SK-N-SH treated with all-trans-retinoic acid at 6 μM for 48 hours (cell line): Measurements from ENCODE around the gene ZNF844.

ENCODE experiments used
- ATAC-seq: fragments of 200-7000 bp; cut with Tn5 transposase; 3 replicates; pipeline ENCODE4 v1.9.1; 2020; ENCODE audit warnings: mild to moderate bottlenecking, moderate library complexity
- ARNTL ChIP-seq: fragments of 450-650 bp; formaldehyde crosslinking; IDR thresholded peaks from 2 replicates; pipeline ENCODE4 v1.5.0; 2020; ENCODE audit warnings: low read depth, mild to moderate bottlenecking, moderate library complexity, borderline replicate concordance
- BACH2 ChIP-seq: fragments of 250-450 bp; sonication (Bioruptor Pico); IDR thresholded peaks from 2 replicates; pipeline ENCODE4 v1.9.0; 2021; ENCODE audit warnings: mild to moderate bottlenecking, borderline replicate concordance
- CREB5 ChIP-seq: fragments of 250-450 bp; sonication (Bioruptor Pico); IDR thresholded peaks from 2 replicates; pipeline ENCODE4 v1.5.1; 2020; ENCODE audit warnings: low read depth, mild to moderate bottlenecking, moderate library complexity
- CSDC2 ChIP-seq: fragments of 250-450 bp; sonication (Bioruptor Pico); IDR thresholded peaks from 2 replicates; pipeline ENCODE4 v1.5.0; 2020; ENCODE audit warnings: mild to moderate bottlenecking, moderate library complexity
- CSRNP3 ChIP-seq: fragments of 250-450 bp; sonication (Bioruptor Pico); IDR thresholded peaks from 2 replicates; pipeline ENCODE4 v1.5.1; 2021; ENCODE audit warnings: mild to moderate bottlenecking, moderate library complexity
- ESRRG ChIP-seq: fragments of 250-450 bp; sonication (Bioruptor Pico); IDR thresholded peaks from 2 replicates; pipeline ENCODE4 v1.6.1; 2021; ENCODE audit warnings: mild to moderate bottlenecking
- GLIS3 ChIP-seq: fragments of 250-450 bp; sonication (Bioruptor Pico); IDR thresholded peaks from 2 replicates; pipeline ENCODE4 v1.5.0; 2020; ENCODE audit warnings: mild to moderate bottlenecking, moderate library complexity
- ISL1 ChIP-seq: fragments of 250-450 bp; sonication (Bioruptor Pico); IDR thresholded peaks from 2 replicates; pipeline ENCODE4 v2.1.2; 2022; ENCODE audit warnings: mild to moderate bottlenecking, moderate library complexity
- OSR1 ChIP-seq: fragments of 250-450 bp; sonication (Bioruptor Pico); IDR thresholded peaks from 2 replicates; pipeline ENCODE4 v1.8.0; 2022; ENCODE audit warnings: moderate library complexity, mild to moderate bottlenecking, inconsistent platforms
- PATZ1 ChIP-seq: fragments of 250-450 bp; sonication (Bioruptor Pico); IDR thresholded peaks from 2 replicates; pipeline ENCODE4 v1.8.0; 2020; ENCODE audit warnings: mild to moderate bottlenecking, moderate library complexity, borderline replicate concordance
- POU6F1 ChIP-seq: fragments of 250-450 bp; sonication (Bioruptor Pico); IDR thresholded peaks from 2 replicates; pipeline ENCODE4 v1.8.0; 2021; ENCODE audit warnings: low read depth, mild to moderate bottlenecking, moderate library complexity, borderline replicate concordance
- PPARA ChIP-seq: fragments of 250-450 bp; sonication (Bioruptor Pico); IDR thresholded peaks from 2 replicates; pipeline ENCODE4 v1.5.0; 2020; ENCODE audit warnings: mild to moderate bottlenecking, borderline replicate concordance
- RARB ChIP-seq: fragments of 250-450 bp; sonication (Bioruptor Pico); IDR thresholded peaks from 2 replicates; pipeline ENCODE4 v1.8.0; 2021; ENCODE audit warnings: mild to moderate bottlenecking, moderate library complexity
- SNAI2 ChIP-seq: fragments of 250-450 bp; sonication (Bioruptor Pico); IDR thresholded peaks from 2 replicates; pipeline ENCODE4 v1.5.0; 2020; ENCODE audit warnings: mild to moderate bottlenecking, moderate library complexity
- TCF4 ChIP-seq: fragments of 250-450 bp; sonication (Bioruptor Pico); IDR thresholded peaks from 2 replicates; pipeline ENCODE4 v1.8.0; 2021; ENCODE audit warnings: mild to moderate bottlenecking, moderate library complexity, borderline replicate concordance
- TOX ChIP-seq: fragments of 250-450 bp; sonication (Bioruptor Pico); IDR thresholded peaks from 2 replicates; pipeline ENCODE4 v1.8.0; 2021; ENCODE audit warnings: mild to moderate bottlenecking, moderate library complexity, borderline replicate concordance
- TSHZ2 ChIP-seq: fragments of 250-450 bp; sonication (Bioruptor Pico); IDR thresholded peaks from 2 replicates; pipeline ENCODE4 v1.5.0; 2020; ENCODE audit warnings: mild to moderate bottlenecking, moderate library complexity
- ZC3H10 ChIP-seq: fragments of 250-450 bp; sonication (Bioruptor Pico); IDR thresholded peaks from 2 replicates; pipeline ENCODE4 v1.5.1; 2021; ENCODE audit warnings: mild to moderate bottlenecking, moderate library complexity
- ZFP3 ChIP-seq: fragments of 250-450 bp; sonication (Bioruptor Pico); IDR thresholded peaks from 2 replicates; pipeline ENCODE4 v1.5.0; 2020; ENCODE audit warnings: mild to moderate bottlenecking, moderate library complexity
- ZFP30 ChIP-seq: fragments of 450-650 bp; formaldehyde crosslinking; IDR thresholded peaks from 2 replicates; pipeline ENCODE4 v1.5.0; 2022; ENCODE audit warnings: mild to moderate bottlenecking, moderate library complexity
- ZNF565 ChIP-seq: fragments of 450-650 bp; formaldehyde crosslinking; conservative IDR thresholded peaks from 2 replicates; pipeline ENCODE4 v1.5.0; 2020; ENCODE audit warnings: low read depth, mild to moderate bottlenecking, moderate library complexity
- ZNF70 ChIP-seq: fragments of 450-650 bp; formaldehyde crosslinking; IDR thresholded peaks from 2 replicates; pipeline ENCODE4 v1.5.0; 2020; ENCODE audit warnings: mild to moderate bottlenecking, moderate library complexity
- ZNF8 ChIP-seq: fragments of 450-650 bp; formaldehyde crosslinking; IDR thresholded peaks from 2 replicates; pipeline ENCODE4 v1.5.0; 2020; ENCODE audit warnings: mild to moderate bottlenecking, moderate library complexity

Gene ZNF844

GRCh38 chr19:12043752-12044422, 20.6 kb upstream of the ZNF844 start:
- TF ChIP-seq OSR1 (CRISPR knock-in tag) = no peak
- no peak for TF ChIP-seq SNAI2 (CRISPR knock-in tag)
- no peak for TF ChIP-seq BACH2 (CRISPR knock-in tag)
- TF ChIP-seq ISL1 (CRISPR knock-in tag) = no peak
- TF ChIP-seq CSRNP3 (CRISPR knock-in tag) = no peak
- no peak for TF ChIP-seq ZC3H10
- no peak for TF ChIP-seq ZNF70 (CRISPR knock-in tag)
- no peak for TF ChIP-seq ESRRG
- no peak for TF ChIP-seq TSHZ2 (CRISPR knock-in tag)
- no peak for TF ChIP-seq PATZ1
- TF ChIP-seq POU6F1 = no peak
- no peak for TF ChIP-seq ZFP30 (CRISPR knock-in tag)
- ATAC-seq = no peak

- TF ChIP-seq RARB (no peak), ARNTL (CRISPR knock-in tag) (no peak), GLIS3 (CRISPR knock-in tag) (no peak)
- TF ChIP-seq, all 23 proteins: peak for 0
- no peak for ATAC-seq
Measured at GRCh38 chr19:12047868-12048267, 16.7 kb upstream of the ZNF844 start.

GRCh38 chr19:12052091-12052496, 12.4 kb upstream of the ZNF844 start:
- peak; percentile 34 for ATAC-seq
- no peak for TF ChIP-seq ZC3H10
- no peak for TF ChIP-seq ZFP3 (CRISPR knock-in tag)
- TF ChIP-seq ISL1 (CRISPR knock-in tag) = no peak
- TF ChIP-seq TCF4 (CRISPR knock-in tag) = no peak
- TF ChIP-seq ZNF565 (CRISPR knock-in tag) = no peak
- TF ChIP-seq POU6F1 = no peak
- no peak for TF ChIP-seq GLIS3 (CRISPR knock-in tag)
- TF ChIP-seq TSHZ2 (CRISPR knock-in tag) = no peak
- no peak for TF ChIP-seq CSRNP3 (CRISPR knock-in tag)
- TF ChIP-seq CSDC2 (CRISPR knock-in tag) = no peak
- TF ChIP-seq TOX (CRISPR knock-in tag) = no peak
- TF ChIP-seq ZNF70 (CRISPR knock-in tag) = no peak
- TF ChIP-seq ZNF8 (CRISPR knock-in tag) = no peak
- no peak for TF ChIP-seq CREB5 (CRISPR knock-in tag)
- TF ChIP-seq PPARA (CRISPR knock-in tag) = no peak
- TF ChIP-seq ARNTL (CRISPR knock-in tag) = no peak
- TF ChIP-seq, all 23 proteins: peak for 0
